ENCODE data around the gene ZSCAN10. TPM values are rescaled to one million over a fixed set of nuclear protein-coding genes. Genes with fewer than 3 reads are reported as not detected.

Gene ZSCAN10
- total RNA-seq, 1 donor from 2014 or later: 0.30 TPM

- intact Hi-C loops (cut with micrococcal nuclease): no loop called here
These were observed 13.2 kb upstream of the ZSCAN10 start, which contains the start of gene ZNF205 for GRCh38 chr16:3112058-3112880. Gene ZNF205 (plus strand): TSS chr16:3112586. CDS start chr16:3113431, 845 bp downstream.

DNA sequence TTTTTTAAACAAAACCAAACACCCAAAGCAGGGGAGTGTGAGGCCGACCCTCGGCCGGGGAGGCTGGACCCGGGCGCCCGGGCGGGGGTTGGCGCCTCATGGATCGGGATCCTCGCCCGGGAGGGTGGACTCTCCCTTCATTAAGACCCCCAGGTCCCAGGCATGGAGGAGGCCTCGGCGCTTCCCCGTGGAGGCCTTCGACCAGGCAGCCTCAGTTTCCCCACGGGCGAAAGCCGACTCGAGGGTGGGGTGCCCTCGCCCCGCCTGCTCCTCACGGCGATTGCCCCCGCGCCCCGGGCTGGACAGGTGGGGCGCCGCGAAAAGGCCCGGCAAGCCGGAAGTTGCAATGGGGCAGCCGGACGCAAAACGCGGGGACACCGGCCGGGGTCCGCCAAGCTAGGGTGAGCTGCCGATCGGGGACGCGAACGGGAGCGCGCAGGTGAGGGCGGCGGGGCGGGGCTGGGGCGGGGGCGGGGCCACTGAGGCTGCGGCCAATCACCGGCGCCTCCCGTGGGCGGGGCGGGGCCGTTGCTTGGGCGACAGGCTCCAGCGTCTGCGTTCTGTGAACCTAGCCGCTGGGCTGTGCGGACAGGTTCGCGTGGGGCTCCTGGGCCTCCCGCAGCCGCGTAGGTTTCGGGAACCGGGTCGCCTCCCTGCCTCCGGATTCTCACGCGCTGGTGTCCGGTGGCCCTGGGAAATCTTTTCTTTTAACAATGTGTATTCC lies 7.3 kb upstream of the ZSCAN10 start:
- intact Hi-C loops (cut with micrococcal nuclease): loop anchor here (1.0 kb wide), 2 partner anchors 18 to 23 kb away; no protein-coding TSS in a partner anchor

DNA sequence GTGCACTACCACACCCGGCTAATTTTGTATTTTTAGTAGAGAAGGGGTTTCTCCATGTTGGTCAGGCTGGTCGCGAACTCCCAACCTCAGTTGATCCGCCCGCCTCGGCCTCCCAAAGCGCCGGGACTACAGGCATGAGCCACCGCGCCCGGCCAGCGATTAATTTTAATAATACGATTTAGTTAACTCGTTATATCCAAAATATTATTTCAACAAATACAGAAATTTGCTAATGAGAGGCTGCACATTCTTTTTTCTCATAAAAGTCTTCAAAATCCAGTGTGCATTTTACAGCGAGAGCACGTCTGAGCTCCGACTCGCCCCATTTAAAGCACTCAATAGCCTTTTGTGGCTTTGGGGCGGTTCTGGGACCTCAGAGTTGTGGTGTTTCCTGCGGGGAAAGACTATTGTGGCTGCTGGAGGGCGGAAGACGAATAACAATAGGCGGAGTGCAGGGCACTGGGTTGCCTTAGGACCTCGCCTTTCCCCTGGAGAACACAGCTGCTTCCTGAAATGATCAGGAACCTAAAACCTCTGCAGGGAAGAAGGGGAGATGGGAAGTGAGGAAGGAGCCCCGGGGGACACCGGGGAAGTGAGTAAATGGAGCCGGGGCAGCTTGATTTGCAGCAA lies 2.9 kb upstream of the ZSCAN10 start:
- intact Hi-C loops (cut with micrococcal nuclease): loop anchor here (2.0 kb wide), 2 partner anchors 27 to 43 kb away; no protein-coding TSS in a partner anchor

DNA sequence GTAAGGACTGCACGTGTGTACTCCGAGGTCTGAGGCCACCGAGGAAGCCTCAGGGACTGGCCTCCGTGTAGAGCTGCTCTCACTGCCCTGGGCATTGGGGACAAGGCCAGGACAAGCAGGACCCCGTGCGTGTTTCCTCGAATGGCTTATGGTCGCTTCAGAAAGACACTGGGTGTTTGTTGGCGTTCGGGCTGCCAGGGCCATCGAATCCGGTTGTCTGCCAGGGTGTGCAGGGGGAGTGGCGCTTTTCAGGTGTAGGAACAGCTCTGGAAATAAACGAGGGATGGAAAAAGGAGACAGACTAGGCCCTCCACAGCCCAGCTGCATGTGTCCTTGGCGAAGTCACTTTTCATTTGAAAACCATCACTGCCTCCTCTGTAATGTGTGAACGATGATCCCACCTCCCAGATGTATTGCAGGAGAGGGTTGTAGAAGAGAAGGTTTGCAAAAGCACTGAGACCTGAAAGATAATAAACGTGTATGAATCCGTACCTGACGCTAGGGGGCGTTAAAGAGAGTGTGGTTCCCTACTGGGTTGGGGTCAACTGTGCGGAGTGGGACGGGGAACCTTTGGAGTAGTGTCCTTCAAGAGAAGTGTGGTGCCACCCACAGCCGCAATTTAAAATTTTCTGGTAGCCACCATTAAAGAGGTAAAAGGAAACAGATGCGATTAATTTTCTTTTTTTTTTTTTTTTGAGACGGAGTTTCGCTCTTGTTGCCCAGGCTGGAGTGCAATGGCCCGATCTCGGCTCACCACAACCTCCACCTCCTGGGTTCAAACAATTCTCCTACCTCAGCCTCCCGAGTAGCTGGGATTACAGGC lies 2.1 kb upstream of the ZSCAN10 start:
- intact Hi-C loops (cut with micrococcal nuclease): loop anchor here (2.0 kb wide), 2 partner anchors 26 to 42 kb away; no protein-coding TSS in a partner anchor

GRCh38 chr16:3099732-3100499 lies 822 bp upstream of the ZSCAN10 start:
- intact Hi-C loops (cut with micrococcal nuclease): loop anchor here (1.0 to 2.0 kb wide), 4 partner anchors 24 to 41 kb away; partner anchors contain the start of gene ZNF213

- intact Hi-C loops (cut with micrococcal nuclease): no loop called here
These were observed 269 bp upstream of the ZSCAN10 start for GRCh38 chr16:3099395-3099731.

DNA sequence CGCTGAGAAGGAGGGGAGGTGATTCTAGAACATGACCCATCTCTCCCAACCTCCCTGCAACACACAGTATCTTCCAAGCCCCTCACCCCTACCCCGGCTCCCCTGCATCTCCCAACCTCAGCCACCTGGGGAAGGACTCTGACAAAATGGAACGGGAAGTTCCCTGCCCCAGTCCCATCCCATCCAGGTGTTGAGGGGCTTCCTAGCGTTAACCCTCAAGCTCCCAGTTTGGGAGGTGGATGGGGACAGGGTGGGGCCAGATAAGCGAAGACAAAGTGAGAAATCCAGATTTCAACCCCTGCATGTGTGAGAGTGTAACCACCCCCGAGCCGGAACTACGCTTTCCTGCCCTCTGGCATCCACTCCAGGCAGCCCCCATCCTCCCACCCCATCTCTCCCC lies 1.8 kb downstream of the ZSCAN10 start:
- intact Hi-C loops (cut with micrococcal nuclease): no loop called here

DNA sequence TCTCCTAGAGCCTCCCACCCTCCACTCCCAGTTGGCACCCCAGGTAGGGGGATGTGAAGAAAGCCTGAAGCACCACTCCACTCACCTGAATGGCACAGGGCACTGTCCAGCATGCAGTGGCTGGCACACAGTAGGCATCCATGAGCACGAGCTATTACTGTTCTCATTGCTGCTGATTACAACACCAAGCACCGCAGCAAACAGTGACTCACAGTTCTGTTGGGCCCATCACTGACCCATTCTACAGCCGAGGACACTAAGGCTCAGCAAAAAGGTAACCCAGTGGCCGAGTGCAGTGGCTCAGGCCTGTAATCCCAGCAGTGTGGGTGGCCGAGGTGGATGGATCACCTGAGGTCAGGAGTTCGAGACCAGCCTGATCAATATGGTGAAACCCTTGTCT lies 2.7 kb downstream of the ZSCAN10 start:
- intact Hi-C loops (cut with micrococcal nuclease): no loop called here

DNA sequence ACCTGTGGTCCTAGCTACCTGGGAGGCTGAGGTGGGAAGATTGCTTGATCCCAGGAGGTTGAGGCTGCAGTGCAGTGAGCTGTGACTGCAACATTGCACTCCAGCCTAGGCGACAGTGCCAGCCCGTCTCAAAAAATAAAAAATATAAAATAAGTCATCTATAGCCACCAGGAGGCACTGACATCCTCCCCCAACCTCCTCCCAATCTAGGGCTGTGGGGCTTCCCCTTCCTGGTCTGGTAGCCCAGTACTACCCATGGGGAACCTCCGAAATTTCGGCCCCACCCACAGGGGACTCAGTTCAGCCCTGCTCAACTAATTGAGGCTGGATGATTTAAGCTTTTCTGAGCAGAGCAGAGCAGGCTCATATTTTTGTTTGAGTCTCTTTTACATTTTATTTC lies 3.2 kb downstream of the ZSCAN10 start:
- intact Hi-C loops (cut with micrococcal nuclease): no loop called here

- intact Hi-C loops (cut with micrococcal nuclease): loop anchor here (5.0 kb wide), 1 partner anchor 33 kb away; no protein-coding TSS in a partner anchor
These were observed 4.6 kb downstream of the ZSCAN10 start for GRCh38 chr16:3094289-3095027.

DNA sequence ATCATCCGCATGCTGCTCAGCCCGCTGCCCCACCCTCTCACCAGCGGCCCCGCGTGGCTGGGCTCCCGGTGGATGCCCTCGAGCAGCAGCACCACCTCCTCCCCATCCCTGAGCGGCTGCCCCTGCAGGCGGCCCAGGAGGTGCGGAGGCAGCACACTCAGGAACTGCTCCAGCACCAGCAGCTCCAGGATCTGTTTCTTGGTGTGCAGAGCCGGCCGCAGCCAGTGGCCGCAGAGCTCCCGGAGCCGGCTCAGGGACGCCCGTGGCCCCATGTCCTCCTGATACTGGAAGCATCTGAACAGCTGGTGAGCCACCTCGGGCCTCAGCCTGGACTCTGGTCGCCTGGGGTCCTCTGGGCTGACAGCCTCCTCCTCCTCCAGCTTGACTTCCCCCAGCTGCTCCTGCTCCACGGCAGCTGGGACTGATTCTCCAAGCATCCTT lies 6.6 kb downstream of the ZSCAN10 start:
- intact Hi-C loops (cut with micrococcal nuclease): loop anchor here (5.0 kb wide), 1 partner anchor 35 kb away; no protein-coding TSS in a partner anchor

GRCh38 chr16:3091551-3091950 lies 7.5 kb downstream of the ZSCAN10 start:
- intact Hi-C loops (cut with micrococcal nuclease): loop anchor here (5.0 kb wide), 1 partner anchor 36 kb away; no protein-coding TSS in a partner anchor

- intact Hi-C loops (cut with micrococcal nuclease): loop anchor here (5.0 kb wide), 1 partner anchor 37 kb away; no protein-coding TSS in a partner anchor
These were observed 9.1 kb downstream of the ZSCAN10 start for GRCh38 chr16:3089717-3090592.

DNA sequence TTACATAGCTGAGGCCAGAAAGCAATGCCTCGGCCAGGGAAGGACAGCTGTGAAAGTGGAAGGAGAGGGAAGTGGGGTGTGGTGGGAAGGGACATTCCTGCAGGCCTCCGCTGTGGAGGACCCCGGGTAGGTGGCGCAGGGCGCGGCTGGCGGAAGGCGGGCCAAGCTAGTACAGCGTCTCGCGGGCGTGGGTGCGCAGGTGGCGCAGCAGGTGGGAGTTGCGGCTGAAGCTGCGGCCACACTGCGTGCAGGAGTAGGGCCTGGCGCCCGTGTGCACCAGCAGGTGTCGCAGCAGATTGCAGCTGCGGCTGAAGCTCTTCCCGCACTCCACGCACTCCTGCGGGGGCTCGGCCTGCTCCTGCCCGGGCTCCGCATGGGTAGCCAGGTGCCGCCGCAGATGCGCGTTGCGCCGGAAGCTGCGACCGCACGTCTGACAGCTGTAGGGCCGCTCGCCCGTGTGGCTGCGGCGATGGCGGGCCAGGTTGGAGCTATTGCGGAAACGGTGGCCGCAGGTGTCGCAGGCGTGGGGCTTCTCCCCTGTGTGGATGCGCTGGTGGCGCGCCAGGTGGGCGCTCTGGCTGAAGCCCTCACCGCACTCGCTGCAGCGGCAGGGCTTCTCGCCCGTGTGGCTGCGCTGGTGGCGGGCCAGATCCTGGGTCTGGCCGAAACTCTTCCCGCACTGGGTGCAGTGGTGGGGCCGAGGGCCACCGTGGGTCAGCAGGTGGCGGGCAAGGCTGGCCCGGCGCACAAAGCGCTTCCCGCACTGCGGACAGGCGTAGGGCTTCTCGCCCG lies 10.0 kb downstream of the ZSCAN10 start:
- intact Hi-C loops (cut with micrococcal nuclease): no loop called here

GRCh38 chr16:3088450-3088849 lies 10.6 kb downstream of the ZSCAN10 start:
- intact Hi-C loops (cut with micrococcal nuclease): no loop called here

- intact Hi-C loops (cut with micrococcal nuclease): no loop called here
These were observed 11.6 kb downstream of the ZSCAN10 start for GRCh38 chr16:3087243-3088235.
